HUES6 (cell line): Measurements from ENCODE around the gene SMIM1.

Source experiments
- H3K27ac ChIP-seq: 2 replicates; pipeline ENCODE4 v1.7.0; 2013; ENCODE audit warnings: low read depth, mild to moderate bottlenecking, low read length, inconsistent platforms
- H3K27me3 ChIP-seq: 2 replicates; pipeline ENCODE4 v1.6.1; 2013; ENCODE audit warnings: low read length; ENCODE audit not compliant: control insufficient read depth, insufficient read depth
- H3K36me3 ChIP-seq: 2 replicates; pipeline ENCODE4 v1.6.1; 2013; ENCODE audit warnings: low read length; ENCODE audit not compliant: control insufficient read depth, insufficient read depth
- H3K4me1 ChIP-seq: 2 replicates; pipeline ENCODE4 v1.6.1; 2013; ENCODE audit warnings: low read length; ENCODE audit not compliant: control insufficient read depth, insufficient read depth
- H3K4me3 ChIP-seq: 2 replicates; pipeline ENCODE4 v1.5.1; 2013; ENCODE audit warnings: low read depth, low read length
- H3K9ac ChIP-seq: one replicate; pipeline ENCODE4 v1.6.1; 2013; ENCODE audit warnings: mild to moderate bottlenecking, low read length
- H3K9me3 ChIP-seq: 2 replicates; pipeline ENCODE4 v1.6.1; 2013; ENCODE audit warnings: low read depth, low read length; ENCODE audit not compliant: control insufficient read depth, insufficient read depth

The SMIM1 gene

GRCh38 chr1:3761296-3762010 is 11.1 kb upstream of the SMIM1 start:
- Histone ChIP-seq H3K27ac (no peak overlapping the region), H3K4me3 (no peak overlapping the region), H3K36me3 (no peaks in the 10 kb centered on the region), H3K4me1 (no peaks in the 10 kb centered on the region), H3K27me3 (peaks cover 6% of the 10 kb centered on the region), H3K9ac (no peak overlapping the region), H3K9me3 (no peaks in the 10 kb centered on the region)

GRCh38 chr1:3762151-3762872 is 10.2 kb upstream of the SMIM1 start:
- Histone ChIP-seq H3K4me3 (no peak overlapping the region), H3K4me1 (no peaks in the 10 kb centered on the region), H3K36me3 (no peaks in the 10 kb centered on the region), H3K27ac (no peak overlapping the region), H3K9me3 (no peaks in the 10 kb centered on the region), H3K27me3 (peaks cover 5% of the 10 kb centered on the region; the same call in 1 of the 2 replicates), H3K9ac (no peak overlapping the region)

GRCh38 chr1:3762873-3763228 is 9.7 kb upstream of the SMIM1 start:
- H3K9ac ChIP-seq = no peak overlapping the region
- H3K36me3 ChIP-seq = no peaks in the 10 kb centered on the region
- no peak overlapping the region for H3K4me3 ChIP-seq

GRCh38 chr1:3763351-3764125 is 9.0 kb upstream of the SMIM1 start:
- H3K27me3 ChIP-seq = peaks cover 5% of the 10 kb centered on the region; the same call in 1 of the 2 replicates
- no peak overlapping the region for H3K27ac ChIP-seq
- 0 out of 2 replicates have a peak, but pooled peaks cover 3% of the 10 kb centered on the region for H3K4me1 ChIP-seq
- H3K9me3 ChIP-seq = no peaks in the 10 kb centered on the region
- no peak overlapping the region for H3K9ac ChIP-seq
- no peaks in the 10 kb centered on the region for H3K36me3 ChIP-seq
- H3K4me3 ChIP-seq = no peak overlapping the region

More at GRCh38 chr1:3762873-3763228, 9.7 kb upstream of the SMIM1 start:
- Histone ChIP-seq H3K27me3 (peaks cover 5% of the 10 kb centered on the region; the same call in 1 of the 2 replicates), H3K27ac (no peak overlapping the region), H3K4me1 (0 out of 2 replicates have a peak, but pooled peaks cover 3% of the 10 kb centered on the region), H3K9me3 (no peaks in the 10 kb centered on the region)

- Histone ChIP-seq H3K27ac (no peak overlapping the region), H3K27me3 (peaks cover 5% of the 10 kb centered on the region; the same call in 1 of the 2 replicates), H3K9me3 (no peaks in the 10 kb centered on the region), H3K36me3 (no peaks in the 10 kb centered on the region), H3K4me1 (peaks cover 10% of the 10 kb centered on the region; the same call in 1 of the 2 replicates), H3K4me3 (no peak overlapping the region), H3K9ac (no peak overlapping the region)
Observed at GRCh38 chr1:3767328-3767925, 5.1 kb upstream of the SMIM1 start.

- H3K27me3 ChIP-seq = peaks cover 5% of the 10 kb centered on the region; the same call in 1 of the 2 replicates
- no peak overlapping the region for H3K9ac ChIP-seq
- H3K9me3 ChIP-seq = no peaks in the 10 kb centered on the region
Observed at GRCh38 chr1:3768811-3769390, 3.6 kb upstream of the SMIM1 start.

GRCh38 chr1:3770047-3770765 is 2.3 kb upstream of the SMIM1 start:
- no peak overlapping the region for H3K4me3 ChIP-seq
- no peaks in the 10 kb centered on the region for H3K9me3 ChIP-seq
- no peaks in the 10 kb centered on the region for H3K36me3 ChIP-seq
- peaks cover 28% of the 10 kb centered on the region for H3K4me1 ChIP-seq
- H3K27ac ChIP-seq = no peak overlapping the region
- peaks cover 3% of the 10 kb centered on the region; the same call in 1 of the 2 replicates for H3K27me3 ChIP-seq
- no peak overlapping the region for H3K9ac ChIP-seq

More at GRCh38 chr1:3768811-3769390, 3.6 kb upstream of the SMIM1 start:
- H3K4me1 ChIP-seq = peaks cover 20% of the 10 kb centered on the region; the same call in 1 of the 2 replicates
- H3K27ac ChIP-seq = no peak overlapping the region
- H3K4me3 ChIP-seq = no peak overlapping the region
- H3K36me3 ChIP-seq = no peaks in the 10 kb centered on the region

- Histone ChIP-seq H3K4me1 (peaks cover 40% of the 10 kb centered on the region), H3K9me3 (no peaks in the 10 kb centered on the region), H3K36me3 (no peaks in the 10 kb centered on the region), H3K9ac (peak overlapping the region; percentile 17), H3K27me3 (peaks cover 2% of the 10 kb centered on the region; the same call in 1 of the 2 replicates), H3K4me3 (peak overlapping the region; percentile 69), H3K27ac (no peak overlapping the region)
Observed at GRCh38 chr1:3771108-3772026, 1.2 kb upstream of the SMIM1 start.

GRCh38 chr1:3772027-3772714 is 378 bp upstream of the SMIM1 start:
- no peak overlapping the region for H3K27ac ChIP-seq
- H3K4me1 ChIP-seq = peaks cover 40% of the 10 kb centered on the region
- H3K27me3 ChIP-seq = peaks cover under 1% of the 10 kb centered on the region; the same call in 1 of the 2 replicates
- peak overlapping the region; percentile 20 for H3K9ac ChIP-seq
- H3K4me3 ChIP-seq = peak overlapping the region; percentile 69
- no peaks in the 10 kb centered on the region for H3K9me3 ChIP-seq
- no peaks in the 10 kb centered on the region for H3K36me3 ChIP-seq
